ENCODE measurements around the gene C17orf114.

The C17orf114 gene

GRCh38 chr17:4823373-4824089, 21.4 kb upstream of the C17orf114 start:
- DNase-seq (ENCODE audit: low read depth, low spot score): no peak

GRCh38 chr17:4822835-4823234, 20.7 kb upstream of the C17orf114 start:
- DNase-seq (ENCODE audit: low read depth, low spot score): no peak

GRCh38 chr17:4818276-4818675, 16.1 kb upstream of the C17orf114 start:
- no peak for DNase-seq (ENCODE audit: low read depth, low spot score)

- DNase-seq (ENCODE audit: low read depth, low spot score): no peak
Observed at GRCh38 chr17:4816826-4817225, 14.7 kb upstream of the C17orf114 start.

GRCh38 chr17:4815043-4815675, 13.0 kb upstream of the C17orf114 start:
- DNase-seq (ENCODE audit: low read depth, low spot score): no peak

GRCh38 chr17:4812690-4813089, 10.6 kb upstream of the C17orf114 start:
- DNase-seq (ENCODE audit: low read depth, low spot score): no peak

GRCh38 chr17:4811471-4811870, 9.3 kb upstream of the C17orf114 start:
- no peak for DNase-seq (ENCODE audit: low read depth, low spot score)

- DNase-seq (ENCODE audit: low read depth, low spot score): no peak
Observed at GRCh38 chr17:4810696-4811290, 8.7 kb upstream of the C17orf114 start.

GRCh38 chr17:4808378-4808767, 6.2 kb upstream of the C17orf114 start:
- peak; percentile 79 for DNase-seq (ENCODE audit: low read depth, low spot score)

GRCh38 chr17:4807605-4808377, 5.7 kb upstream of the C17orf114 start:
- DNase-seq (ENCODE audit: low read depth, low spot score): peak; percentile 26

- peak; percentile 95 for DNase-seq (ENCODE audit: low read depth, low spot score)
Observed at GRCh38 chr17:4806777-4807604, 4.9 kb upstream of the C17orf114 start, which contains the start of gene PLD2. TSS of gene PLD2 (plus strand) at chr17:4807152. CDS start at chr17:4807773, 621 bp downstream.

- no peak for DNase-seq (ENCODE audit: low read depth, low spot score)
Observed at GRCh38 chr17:4806456-4806776, 4.3 kb upstream of the C17orf114 start.

GRCh38 chr17:4800462-4801196, 1.5 kb downstream of the C17orf114 start:
- DNase-seq (ENCODE audit: low read depth, low spot score): no peak

GRCh38 chr17:4796552-4796920, 5.6 kb downstream of the C17orf114 start:
- DNase-seq (ENCODE audit: low read depth, low spot score): peak; percentile 62

- no peak for DNase-seq (ENCODE audit: low read depth, low spot score)
Observed at GRCh38 chr17:4795168-4795567, 7.0 kb downstream of the C17orf114 start.

- DNase-seq (ENCODE audit: low read depth, low spot score): no peak
Observed at GRCh38 chr17:4790705-4791088, 11.4 kb downstream of the C17orf114 start.

GRCh38 chr17:4789951-4790704, 12.0 kb downstream of the C17orf114 start:
- DNase-seq (ENCODE audit: low read depth, low spot score): peak; percentile 94

- no peak for DNase-seq (ENCODE audit: low read depth, low spot score)
Observed at GRCh38 chr17:4789701-4789950, 12.5 kb downstream of the C17orf114 start.

- peak; percentile 32 for DNase-seq (ENCODE audit: low read depth, low spot score)
Observed at GRCh38 chr17:4788807-4789700, 13.1 kb downstream of the C17orf114 start, which contains the start of gene GLTPD2. TSS of gene GLTPD2 (plus strand) at chr17:4788964. CDS start at chr17:4789012, 48 bp downstream.

All from astrocyte of the hippocampus (primary cell).